Endothelial cell of hepatic sinusoid (primary cell): Measurements from ENCODE around the gene HBZ.
"Not testable (repeated sequence)": the region's sequence is repeated elsewhere in the genome, so short reads cannot be mapped to it uniquely, and the experiment has no call there.

Source experiments
- in situ Hi-C: cut with HindIII; loops from 2 replicates; pipeline ENCODE4 v1.10.0; 2017; ENCODE audit warnings: low sequenced_read_pairs

Gene HBZ

GRCh38 chr16:152141-153128 is at the start of gene HBZ:
TSS of gene HBZ (plus strand) at chr16:152644. CDS start at chr16:152910, 266 bp downstream.
- in situ Hi-C loops, result no loop called here

- in situ Hi-C loops, result no loop called here
Measured at GRCh38 chr16:104355-104754, 48.1 kb upstream of the HBZ start.

GRCh38 chr16:104928-105327 is 47.5 kb upstream of the HBZ start:
- in situ Hi-C loops, result no loop called here

- in situ Hi-C loops, result no loop called here
Measured at GRCh38 chr16:105521-105920, 46.9 kb upstream of the HBZ start.

- in situ Hi-C loops, result no loop called here
Measured at GRCh38 chr16:106623-107324, 45.7 kb upstream of the HBZ start.

GRCh38 chr16:112153-112840 is 40.1 kb upstream of the HBZ start:
- in situ Hi-C loops, result no loop called here

GRCh38 chr16:114327-114726 is 38.1 kb upstream of the HBZ start:
- in situ Hi-C loops, result no loop called here

GRCh38 chr16:116015-116414 is 36.4 kb upstream of the HBZ start:
- in situ Hi-C loops, result no loop called here

- in situ Hi-C loops, result no loop called here
Measured at GRCh38 chr16:117379-118365, 34.8 kb upstream of the HBZ start.

GRCh38 chr16:118857-119256 is 33.6 kb upstream of the HBZ start:
- in situ Hi-C loops, result no loop called here

GRCh38 chr16:119295-119694 is 33.1 kb upstream of the HBZ start:
- in situ Hi-C loops, result no loop called here

- in situ Hi-C loops, result no loop called here
Measured at GRCh38 chr16:119835-120491, 32.5 kb upstream of the HBZ start.

GRCh38 chr16:120756-121155 is 31.7 kb upstream of the HBZ start:
- in situ Hi-C loops, result no loop called here

- in situ Hi-C loops, result no loop called here
Measured at GRCh38 chr16:122361-122760, 30.1 kb upstream of the HBZ start.

GRCh38 chr16:123558-124350 is 28.7 kb upstream of the HBZ start:
- in situ Hi-C loops, result not testable (repeated sequence)

- in situ Hi-C loops, result no loop called here
Measured at GRCh38 chr16:125011-125410, 27.4 kb upstream of the HBZ start.

GRCh38 chr16:129075-129474 is 23.4 kb upstream of the HBZ start:
- in situ Hi-C loops, result no loop called here

- in situ Hi-C loops, result no loop called here
Measured at GRCh38 chr16:130533-131173, 21.8 kb upstream of the HBZ start.
